A172 (cell line): ENCODE results near the gene CHURC1. TPM values are rescaled to one million over a fixed set of nuclear protein-coding genes. Genes with fewer than 3 reads are reported as not detected.

ENCODE experiments used
- DNase-seq: peaks from one replicate; pipeline ENCODE4 v3.0.0-alpha.2; 2015; ENCODE audit warnings: low spot score
- total RNA-seq: library from RNA; depleted of rRNA; stranded (reverse); fragments of >200 nt; shearing (Covaris generic); gene quantifications from 2 replicates; pipeline ENCODE4 v1.2.3, GENCODE V29; 2014; rRNA removed

Gene CHURC1
- total RNA-seq = 31.0 and 32.6 TPM in 2 replicates

- DNase-seq = peak; percentile 94
These were observed at the start of gene CHURC1 for GRCh38 chr14:64914237-64915028. Gene CHURC1 (plus strand): TSS chr14:64914455. CDS start chr14:64914496, 41 bp downstream.

- no peak for DNase-seq
These were observed 49.1 kb upstream of the CHURC1 start for GRCh38 chr14:64865109-64865508.

- DNase-seq = no peak
These were observed 48.3 kb upstream of the CHURC1 start for GRCh38 chr14:64865992-64866391.

GRCh38 chr14:64867182-64867581 lies 47.1 kb upstream of the CHURC1 start:
- no peak for DNase-seq

GRCh38 chr14:64868379-64868778 lies 45.9 kb upstream of the CHURC1 start:
- no peak for DNase-seq

GRCh38 chr14:64868841-64869240 lies 45.4 kb upstream of the CHURC1 start:
- no peak for DNase-seq

- DNase-seq = no peak
These were observed 44.1 kb upstream of the CHURC1 start for GRCh38 chr14:64870160-64870559.

DNA sequence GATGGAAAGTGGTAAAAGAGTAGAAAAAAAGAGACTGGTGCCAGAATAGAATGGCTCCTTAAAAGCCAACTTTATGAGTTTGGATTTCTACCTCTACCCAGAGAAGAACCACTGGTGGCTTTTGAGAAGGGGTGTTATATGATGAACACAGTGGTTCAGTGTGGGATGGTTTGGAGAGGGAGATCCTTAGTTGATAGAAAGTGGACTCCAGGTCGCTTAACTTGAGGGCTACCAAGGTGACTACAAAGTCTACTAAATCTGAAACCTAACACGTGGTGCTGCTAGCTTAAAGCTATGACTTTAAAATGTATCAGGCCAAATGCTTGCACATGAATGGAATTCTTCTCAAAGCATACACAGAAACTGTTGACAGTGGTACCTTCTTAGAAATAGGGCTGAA lies 42.9 kb upstream of the CHURC1 start:
- no peak for DNase-seq

- DNase-seq = no peak
These were observed 40.6 kb upstream of the CHURC1 start for GRCh38 chr14:64873506-64874219.

- DNase-seq = no peak
These were observed 38.9 kb upstream of the CHURC1 start for GRCh38 chr14:64875350-64875749.

GRCh38 chr14:64877846-64878245 lies 36.4 kb upstream of the CHURC1 start:
- no peak for DNase-seq

DNA sequence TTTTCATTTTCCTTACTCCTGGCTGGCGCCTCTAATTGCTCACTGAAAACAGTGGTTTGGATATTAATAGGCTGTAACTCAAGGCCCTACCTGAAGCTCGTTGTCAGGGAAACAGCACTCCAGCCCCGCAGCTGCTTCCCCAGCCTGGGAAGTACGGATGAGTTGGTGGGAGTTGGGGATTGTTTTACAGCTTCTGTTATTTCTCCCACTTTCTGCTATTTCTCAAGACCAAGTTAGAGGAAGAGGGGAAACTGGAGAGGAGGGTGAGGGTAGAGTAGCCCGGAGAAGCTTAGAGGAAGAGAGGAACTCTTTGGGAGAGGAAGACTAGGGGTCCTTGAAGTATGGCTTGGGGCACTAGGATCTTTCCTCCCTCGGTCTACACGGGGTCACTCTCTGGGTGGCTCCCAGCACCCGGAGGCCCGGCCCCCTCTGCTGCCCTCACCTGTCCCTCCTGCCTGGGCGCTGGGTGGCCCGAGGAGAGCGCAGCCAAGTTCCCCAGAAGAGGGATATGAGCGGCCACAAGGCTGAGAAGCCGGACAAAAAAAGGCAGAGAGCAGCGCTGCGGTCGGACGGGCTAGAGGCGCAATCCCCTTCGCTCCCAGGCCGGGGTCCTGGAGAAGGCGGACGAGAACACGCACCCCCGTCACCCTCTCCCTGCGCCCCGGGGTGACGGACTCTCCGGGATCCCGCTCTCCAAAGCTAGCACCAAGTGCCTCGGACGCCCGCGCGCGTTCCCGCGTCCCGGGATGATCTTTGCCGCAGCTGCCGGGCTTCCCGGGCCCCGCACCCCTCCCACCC lies 35.2 kb upstream of the CHURC1 start:
- no peak for DNase-seq

DNA sequence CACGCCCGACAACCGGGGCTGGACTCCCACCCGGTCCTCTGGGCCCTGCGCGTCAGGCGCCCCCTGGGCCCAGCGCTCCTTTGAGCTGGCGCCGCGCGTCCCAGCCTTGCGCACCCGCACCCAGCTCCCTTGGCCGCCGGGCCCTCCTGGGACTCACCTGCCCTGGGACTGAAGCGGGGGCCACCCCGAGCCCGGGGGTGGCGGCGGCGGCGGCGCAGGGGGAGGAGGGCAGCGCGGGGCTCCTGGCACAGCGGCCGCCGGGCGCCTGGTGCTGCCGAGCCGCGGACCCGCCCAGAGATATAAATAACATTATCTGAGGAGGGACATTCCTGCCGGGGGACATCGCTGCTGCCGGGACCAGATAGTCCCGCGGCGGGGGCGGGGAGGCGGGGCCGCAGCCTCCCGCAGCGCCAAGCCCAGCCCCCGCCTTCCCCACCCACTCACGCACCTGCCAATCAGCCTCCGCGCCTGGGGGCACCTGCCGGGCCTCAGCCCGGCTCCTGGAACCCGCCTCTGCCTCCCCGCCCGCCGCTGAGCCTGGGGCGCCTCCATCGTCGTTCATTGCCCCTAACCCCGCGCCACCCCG lies 34.5 kb upstream of the CHURC1 start, which contains the start of gene SPTB:
Gene SPTB, minus strand, starts transcription at position 273 of the 586 bp plus-strand sequence. CDS start 56,813 bp downstream, outside the sequence.
- no peak for DNase-seq

DNA sequence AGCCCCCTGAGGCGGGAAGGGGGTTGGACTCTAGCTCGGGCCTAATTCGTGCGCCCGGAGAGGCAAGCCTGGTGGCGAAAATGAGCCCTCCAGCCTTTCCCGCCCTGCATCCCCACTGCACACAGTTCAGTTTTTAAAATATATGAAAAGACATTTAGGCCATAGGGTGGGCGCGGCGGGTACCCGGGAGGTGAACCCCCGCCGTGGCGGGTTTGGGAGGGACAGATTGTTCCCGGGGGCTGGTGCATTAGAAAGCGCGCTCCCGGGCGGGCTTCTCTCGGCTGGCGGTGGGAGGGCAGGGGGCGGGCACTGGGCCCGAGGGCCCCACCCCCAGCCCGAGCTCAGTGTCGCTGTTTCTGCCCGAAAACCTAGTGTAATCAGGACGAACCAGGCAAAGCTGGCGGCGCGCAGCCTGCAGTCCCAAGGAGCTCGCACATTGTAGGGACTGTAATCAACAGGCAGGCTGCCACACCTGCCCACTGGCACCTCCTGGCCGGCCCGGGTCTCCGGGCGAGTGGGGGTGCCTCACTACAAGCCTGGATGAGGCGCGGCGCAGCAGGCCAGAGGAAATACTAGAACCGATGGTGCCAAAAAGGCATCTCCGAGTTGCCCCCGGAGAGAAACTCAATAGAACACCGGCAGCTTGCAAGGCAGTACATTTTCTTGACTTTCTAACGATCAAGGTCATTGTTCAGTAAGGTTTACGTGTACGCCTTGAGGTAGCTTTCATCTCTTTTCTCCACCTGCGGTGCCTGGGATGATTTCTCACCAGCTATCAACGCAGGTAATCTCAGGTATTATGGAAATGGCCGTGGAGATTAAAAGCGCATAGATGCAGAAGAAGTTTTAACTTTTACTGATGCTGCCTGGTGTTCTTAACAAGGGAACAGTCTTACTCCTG lies 33.8 kb upstream of the CHURC1 start:
- DNase-seq = peak; percentile 11

GRCh38 chr14:64885559-64885958 lies 28.7 kb upstream of the CHURC1 start:
- DNase-seq = no peak

DNA sequence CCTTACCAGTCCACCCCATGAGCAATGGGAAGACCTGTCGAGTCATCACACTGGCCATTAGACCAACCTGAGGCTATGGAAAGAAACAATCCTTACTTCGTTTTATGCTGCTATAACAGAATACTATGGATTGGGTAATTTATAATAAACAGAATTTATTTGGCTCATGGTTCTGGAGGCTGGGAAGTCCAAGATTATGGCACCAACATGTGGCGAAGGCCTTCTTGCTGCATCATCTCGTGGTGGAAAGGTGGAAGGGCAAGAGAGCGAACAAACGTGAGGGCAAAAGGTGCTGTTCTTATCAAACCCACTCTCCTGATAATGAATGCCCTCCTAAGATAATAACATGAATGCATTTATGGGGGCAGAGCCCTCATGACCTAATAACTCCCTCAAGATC lies 24.9 kb upstream of the CHURC1 start:
- DNase-seq = no peak

GRCh38 chr14:64891173-64891838 lies 22.9 kb upstream of the CHURC1 start:
- DNase-seq = no peak

DNA sequence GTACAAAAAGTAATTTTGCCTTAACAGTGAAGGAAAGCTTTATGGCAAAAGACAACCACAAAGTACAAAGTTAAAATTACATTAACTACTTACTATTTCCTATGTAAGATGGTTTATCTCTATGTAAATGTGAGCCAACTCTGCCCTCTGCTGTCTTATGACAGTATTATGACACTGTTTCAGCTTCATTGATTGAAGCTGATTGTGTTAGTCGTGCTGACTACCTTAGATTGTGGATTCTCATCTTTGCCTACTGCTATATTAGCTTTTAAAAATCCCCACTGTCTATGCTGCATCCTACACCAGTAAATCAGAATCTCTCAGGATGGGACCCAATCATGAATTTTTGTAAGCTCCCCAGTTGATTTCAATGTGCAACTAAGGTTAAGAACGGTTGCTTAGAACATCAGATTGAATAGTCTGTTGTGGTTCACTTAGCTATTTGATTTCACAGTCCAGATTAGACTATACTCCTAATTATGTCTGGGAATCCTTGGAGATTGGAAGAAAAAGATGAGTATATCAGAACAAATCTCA lies 22.3 kb upstream of the CHURC1 start:
- peak; percentile 29 for DNase-seq

- no peak for DNase-seq
These were observed 14.3 kb upstream of the CHURC1 start for GRCh38 chr14:64899958-64900357.

GRCh38 chr14:64906022-64906421 lies 8.2 kb upstream of the CHURC1 start:
- no peak for DNase-seq
